Activated CD4-positive, alpha-beta T cell treated with anti-CD3 and anti-CD28 coated beads, Interleukin-2, Interleukin-4, amounts not matched to agents 100 ng/mL and 50 ng/mL, durations not matched to agents 16 hours and 8 hours (primary cell): ENCODE data around the gene HS6ST3.

Experiments
- DNase-seq: peaks from one replicate; pipeline ENCODE4 v3.0.0-alpha.2; 2020; ENCODE audit warnings: low spot score

Gene HS6ST3

GRCh38 chr13:96308568-96308967 lies 218.7 kb downstream of the HS6ST3 start:
- DNase-seq: no peak

- DNase-seq: no peak
Measured at GRCh38 chr13:96314974-96315373, 225.1 kb downstream of the HS6ST3 start.

- DNase-seq: no peak
Measured at GRCh38 chr13:96338030-96338429, 248.1 kb downstream of the HS6ST3 start.

GRCh38 chr13:96342286-96342685 lies 252.4 kb downstream of the HS6ST3 start:
- no peak for DNase-seq

- DNase-seq: no peak
Measured at GRCh38 chr13:96342852-96343465, 253.1 kb downstream of the HS6ST3 start.

- DNase-seq: no peak
Measured at GRCh38 chr13:96346921-96347320, 257.0 kb downstream of the HS6ST3 start.

GRCh38 chr13:96373597-96373996 lies 283.7 kb downstream of the HS6ST3 start:
- no peak for DNase-seq

GRCh38 chr13:96377835-96378234 lies 287.9 kb downstream of the HS6ST3 start:
- DNase-seq: no peak

- no peak for DNase-seq
Measured at GRCh38 chr13:96379967-96380366, 290.1 kb downstream of the HS6ST3 start.

- DNase-seq: no peak
Measured at GRCh38 chr13:96381681-96382080, 291.8 kb downstream of the HS6ST3 start.

GRCh38 chr13:96388598-96388997 lies 298.7 kb downstream of the HS6ST3 start:
- DNase-seq: no peak

GRCh38 chr13:96391606-96392005 lies 301.7 kb downstream of the HS6ST3 start:
- DNase-seq: no peak

- no peak for DNase-seq
Measured at GRCh38 chr13:96397807-96398206, 307.9 kb downstream of the HS6ST3 start.

- DNase-seq: no peak
Measured at GRCh38 chr13:96398486-96398885, 308.6 kb downstream of the HS6ST3 start.

- DNase-seq: no peak
Measured at GRCh38 chr13:96403241-96403640, 313.3 kb downstream of the HS6ST3 start.

- DNase-seq: no peak
Measured at GRCh38 chr13:96403651-96404050, 313.7 kb downstream of the HS6ST3 start.

- DNase-seq: no peak
Measured at GRCh38 chr13:96415831-96416385, 326.0 kb downstream of the HS6ST3 start.

- DNase-seq: no peak
Measured at GRCh38 chr13:96417939-96418685, 328.2 kb downstream of the HS6ST3 start.

- no peak for DNase-seq
Measured at GRCh38 chr13:96421314-96421713, 331.4 kb downstream of the HS6ST3 start.

- no peak for DNase-seq
Measured at GRCh38 chr13:96422002-96422401, 332.1 kb downstream of the HS6ST3 start.

GRCh38 chr13:96426167-96426566 lies 336.3 kb downstream of the HS6ST3 start:
- no peak for DNase-seq

GRCh38 chr13:96428911-96429310 lies 339.0 kb downstream of the HS6ST3 start:
- DNase-seq: no peak

- no peak for DNase-seq
Measured at GRCh38 chr13:96431044-96431581, 341.2 kb downstream of the HS6ST3 start.
